Activated T-helper 1 cell treated with anti-CD3 and anti-CD28 coated beads, Interleukin-2, amount 50 U/mL, for 16 hours (primary cell): ENCODE measurements around the gene TFCP2L1.

Experiments
- DNase-seq, 2 donors: peaks; one replicate each; pipeline ENCODE4 v3.0.0-alpha.2; 2020; ENCODE audit warnings: low read depth in 1 of 2, low spot score in 1 of 2

The TFCP2L1 gene

DNA sequence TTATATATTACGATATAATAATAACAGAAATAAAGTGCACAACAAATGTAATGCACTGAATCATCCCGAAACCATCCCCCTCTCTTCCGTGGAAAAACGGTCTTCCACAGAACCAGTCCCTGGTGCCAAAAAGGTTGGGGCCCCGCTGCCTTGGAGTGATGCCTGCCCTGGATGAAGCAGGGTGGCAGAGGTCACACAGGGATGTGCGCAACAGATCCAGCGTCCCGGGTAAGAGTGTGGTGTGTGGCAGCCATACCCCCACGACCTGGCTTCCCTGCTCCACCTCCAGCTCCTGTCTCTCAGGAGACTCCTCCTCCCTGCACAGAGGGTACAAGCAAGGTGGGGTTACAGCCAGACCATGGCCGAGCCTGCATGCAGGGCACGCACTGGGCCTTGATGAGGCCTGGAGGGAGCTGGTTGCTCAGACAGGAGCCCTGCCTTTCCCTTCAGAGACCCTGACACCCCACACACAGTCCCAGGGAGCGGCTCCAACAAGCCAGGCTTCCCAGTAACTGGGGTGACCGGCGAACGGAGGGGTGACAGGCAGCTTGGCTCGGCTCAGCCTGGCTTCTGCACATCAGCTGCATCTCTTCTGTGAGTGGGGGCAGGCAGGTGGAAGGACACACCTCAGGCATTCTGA is 41.1 kb downstream of the TFCP2L1 start:
- DNase-seq = no peak

DNA sequence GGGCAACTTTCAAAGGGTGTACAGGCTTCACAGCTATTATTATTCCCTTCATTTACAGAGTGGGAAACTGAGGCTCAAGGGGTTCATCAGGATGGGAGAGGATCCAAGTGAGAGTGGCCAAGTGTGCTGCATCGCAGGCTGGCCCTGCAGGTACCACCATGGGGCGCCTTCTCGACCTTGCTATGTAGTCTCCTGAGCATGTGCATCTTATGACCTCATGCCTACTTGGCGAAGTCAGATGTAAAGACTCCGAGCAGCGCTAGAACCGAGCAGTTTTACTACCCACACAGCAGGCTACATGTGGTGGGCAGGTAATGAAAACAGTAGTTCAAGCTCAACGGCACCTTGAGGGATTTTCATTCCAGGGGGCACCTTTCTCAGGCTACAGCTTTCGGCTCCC is 42.0 kb downstream of the TFCP2L1 start:
- DNase-seq = no peak

DNA sequence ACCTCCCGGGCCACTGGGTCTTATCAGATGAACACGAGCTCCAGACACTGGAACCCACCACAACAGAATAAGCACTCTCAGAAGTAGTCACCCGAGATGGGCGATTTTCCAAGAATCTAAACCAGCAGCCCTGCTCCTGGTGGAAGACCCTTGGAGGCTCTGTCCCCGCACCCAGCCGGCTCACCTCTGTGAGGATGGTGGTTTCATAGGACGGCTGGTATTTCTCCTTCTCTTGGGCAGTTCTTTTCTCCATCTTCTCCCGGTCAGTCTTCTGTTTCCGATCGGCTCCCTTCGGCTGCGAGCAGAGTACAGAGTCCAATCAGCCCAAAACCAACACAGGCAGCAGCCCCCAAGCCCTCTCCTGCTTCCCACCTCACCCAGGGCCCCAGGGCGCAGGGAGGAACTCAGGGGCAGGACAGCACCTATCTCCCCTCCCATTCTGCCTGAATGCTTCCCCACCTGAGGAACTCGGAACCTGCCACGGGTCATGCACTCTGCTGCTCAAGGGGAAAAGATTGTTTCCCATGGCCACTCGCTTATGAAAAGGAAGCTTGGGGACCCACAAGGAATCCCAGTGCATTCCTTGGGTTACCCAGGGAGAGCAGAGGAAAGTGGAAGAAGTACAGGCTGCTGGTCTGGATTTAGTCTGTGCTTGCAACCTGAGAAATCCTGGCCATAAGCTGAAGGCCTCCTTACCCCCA is 42.7 kb downstream of the TFCP2L1 start:
- no peak for DNase-seq

DNA sequence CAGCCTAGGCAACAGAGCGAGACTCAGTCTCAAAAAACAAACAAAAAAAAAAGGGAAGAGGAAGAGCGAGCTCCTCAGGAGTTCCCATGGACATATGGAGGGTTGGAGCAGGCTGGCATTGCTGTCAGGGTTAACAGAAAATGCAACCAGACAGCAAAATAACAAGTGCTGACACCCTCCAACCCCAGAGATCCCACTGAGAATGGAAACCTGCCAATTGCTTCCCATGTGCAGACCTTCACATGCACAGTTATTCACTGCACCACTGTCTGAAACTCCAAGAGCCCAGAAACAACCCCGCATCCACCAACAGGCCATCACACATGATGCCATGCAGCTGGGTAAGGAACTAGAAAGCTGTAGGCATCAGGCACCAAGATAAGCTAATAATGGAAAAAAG is 43.5 kb downstream of the TFCP2L1 start:
- DNase-seq = no peak

DNA sequence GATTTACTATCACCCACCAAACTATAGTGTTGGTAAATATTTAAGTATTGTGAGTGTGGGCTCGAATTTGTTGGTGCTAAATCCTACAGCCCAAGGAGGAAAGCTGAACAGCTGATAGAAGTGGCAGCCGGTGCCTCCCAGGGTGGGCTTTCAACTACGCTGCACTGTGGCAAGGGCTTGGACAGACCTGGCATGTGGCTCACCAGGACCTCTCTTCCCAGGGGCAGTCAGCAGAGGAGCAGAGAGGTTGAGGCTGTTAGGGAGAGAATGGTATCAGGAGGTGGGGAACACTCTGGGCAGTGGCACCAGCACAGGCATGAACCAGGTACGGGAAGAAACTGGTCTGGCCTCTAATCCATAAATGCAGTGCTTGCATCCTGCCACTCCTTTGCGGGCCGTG is 44.6 kb downstream of the TFCP2L1 start:
- DNase-seq = no peak

DNA sequence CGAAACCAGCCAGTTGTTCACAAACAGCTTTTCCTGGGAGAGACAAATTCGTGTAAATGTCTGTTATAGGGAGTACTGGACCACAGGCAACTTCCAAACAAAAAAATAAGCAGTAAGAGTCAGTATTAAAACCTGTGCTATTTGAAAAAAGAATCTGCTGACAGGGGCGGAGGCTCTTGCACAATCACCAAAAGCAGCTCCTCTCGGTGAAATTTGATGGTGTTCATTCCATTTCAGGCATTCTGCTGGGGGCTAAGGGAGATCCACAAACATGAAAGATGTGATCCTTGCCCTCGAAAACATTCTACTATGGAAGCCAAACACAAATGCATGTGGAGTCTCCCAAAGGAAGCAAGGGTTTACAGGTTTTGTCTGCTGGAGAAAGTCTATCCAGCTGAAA is 45.0 kb downstream of the TFCP2L1 start:
- no peak for DNase-seq

- DNase-seq = no peak
These were observed 45.5 kb downstream of the TFCP2L1 start for GRCh38 chr2:121239471-121239870.

- DNase-seq = no peak
These were observed 46.2 kb downstream of the TFCP2L1 start for GRCh38 chr2:121238828-121239227.

DNA sequence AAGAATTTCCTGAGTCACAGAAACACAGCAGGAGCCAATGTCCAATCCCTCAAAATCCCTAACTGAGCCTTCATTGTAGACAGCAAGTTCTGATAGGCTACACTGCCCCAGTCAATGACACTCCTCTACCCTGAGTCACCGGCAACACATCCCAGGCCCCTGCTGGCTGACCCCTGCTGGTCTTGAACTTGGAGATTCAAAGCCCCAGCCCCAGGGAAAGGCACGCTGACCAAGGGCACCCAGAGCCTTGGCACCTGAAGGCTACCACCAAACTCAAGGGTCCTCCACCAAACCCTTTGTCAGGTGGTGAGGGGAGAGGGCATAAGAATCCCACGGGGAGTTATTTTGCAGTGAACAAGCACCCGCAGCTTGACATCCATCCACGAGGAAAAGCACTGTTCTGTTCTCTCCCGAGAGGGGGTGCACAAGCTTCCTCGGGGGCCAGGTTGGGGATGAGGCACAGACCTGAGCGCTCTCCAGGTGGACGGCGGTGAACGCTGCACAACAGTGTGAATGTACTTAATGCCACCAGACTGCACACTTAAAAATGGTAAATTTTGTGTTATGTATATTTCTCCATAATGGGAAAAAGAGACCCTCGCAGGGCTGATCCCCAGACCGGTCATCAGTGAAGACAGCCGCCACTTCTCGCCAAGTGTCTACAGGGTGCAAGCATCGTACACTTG is 46.9 kb downstream of the TFCP2L1 start:
- no peak for DNase-seq

GRCh38 chr2:121237336-121237979 is 47.5 kb downstream of the TFCP2L1 start:
- DNase-seq = no peak

DNA sequence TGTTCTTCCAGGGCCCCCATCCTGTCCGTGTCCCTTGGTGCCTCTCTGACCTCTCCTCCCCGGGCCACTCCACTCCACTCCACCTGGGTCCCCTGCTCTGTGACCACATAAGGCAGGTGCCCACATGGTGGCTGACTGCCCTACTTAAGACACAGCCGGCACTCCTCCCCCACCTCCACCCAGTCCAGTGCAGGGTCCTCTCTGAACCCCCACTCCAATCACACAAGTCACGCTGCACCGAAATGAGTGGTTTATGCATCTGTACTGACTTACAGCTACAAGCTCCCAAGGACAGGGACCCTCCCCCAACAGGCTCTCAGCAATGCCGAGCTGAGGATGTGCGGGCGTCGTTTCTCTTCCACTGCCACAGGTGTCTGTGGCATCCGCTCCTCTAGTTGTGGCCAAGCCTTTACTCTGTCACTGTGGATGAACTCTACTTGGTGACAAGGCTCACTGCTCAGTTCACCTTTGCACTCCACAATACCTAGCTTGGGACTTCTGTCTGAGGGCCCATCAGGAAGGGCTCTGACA is 48.3 kb downstream of the TFCP2L1 start:
- DNase-seq = no peak

DNA sequence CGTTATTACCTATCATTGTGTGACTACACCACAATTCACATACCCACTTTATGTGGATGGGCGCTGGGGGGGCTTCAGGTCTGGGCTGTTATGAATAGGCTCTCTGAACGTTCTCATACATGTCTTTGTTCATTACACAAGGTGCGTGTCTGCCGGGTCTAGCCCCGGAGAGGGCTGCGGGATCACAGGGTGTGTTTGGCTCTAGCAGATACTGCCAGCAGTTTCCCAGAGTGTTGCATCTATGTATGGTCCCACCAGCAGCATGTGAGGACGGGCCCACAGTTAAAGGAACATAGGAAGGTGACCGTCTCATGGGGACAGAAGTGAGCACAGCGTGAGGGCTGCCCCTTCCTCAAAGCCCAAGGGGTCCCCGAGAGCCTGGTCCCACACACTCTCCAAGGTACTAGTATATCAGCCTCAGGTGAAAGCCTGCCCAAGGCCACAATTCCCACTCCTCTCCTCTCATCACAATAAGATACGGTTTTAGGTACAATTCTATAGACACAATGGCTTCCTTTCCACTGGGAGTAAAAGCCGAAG is 48.8 kb downstream of the TFCP2L1 start:
- no peak for DNase-seq

GRCh38 chr2:121235542-121235941 is 49.5 kb downstream of the TFCP2L1 start:
- DNase-seq = no peak

GRCh38 chr2:121234791-121235190 is 50.2 kb downstream of the TFCP2L1 start:
- DNase-seq = no peak

- no peak for DNase-seq
These were observed 50.9 kb downstream of the TFCP2L1 start for GRCh38 chr2:121234144-121234543.

- DNase-seq = no peak
These were observed 51.4 kb downstream of the TFCP2L1 start for GRCh38 chr2:121233486-121234110.

GRCh38 chr2:121232626-121233265 is 52.3 kb downstream of the TFCP2L1 start:
- DNase-seq = no peak

DNA sequence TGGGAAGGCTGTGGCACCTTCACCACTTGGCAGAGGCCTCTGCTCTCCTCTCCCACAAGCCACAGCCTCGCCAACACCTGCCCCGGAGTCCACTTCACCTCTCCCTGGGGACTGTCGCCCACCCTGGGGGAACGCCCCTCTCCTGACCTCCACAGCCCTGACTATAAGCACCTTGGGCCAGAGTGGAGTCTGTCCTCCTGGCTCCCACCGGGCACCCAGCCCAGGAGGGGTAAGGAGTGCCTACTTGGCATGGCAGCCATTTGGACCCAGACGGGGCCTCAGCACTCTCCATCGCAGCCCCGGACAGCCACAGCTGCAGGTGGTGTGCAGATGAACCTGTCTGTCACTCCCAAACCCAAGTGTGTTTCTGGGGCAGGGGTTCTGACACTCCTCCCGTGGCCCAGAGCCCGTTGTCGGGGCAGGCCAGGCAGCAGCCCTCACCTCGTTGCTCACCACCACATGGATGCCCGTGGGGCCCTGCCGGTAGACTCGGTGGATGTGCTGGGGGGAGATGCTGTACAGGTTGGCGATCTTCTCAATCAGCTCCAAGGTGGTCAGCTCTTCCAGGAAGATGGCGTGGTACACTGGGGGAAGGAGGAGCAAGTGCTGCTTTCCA is 53.5 kb downstream of the TFCP2L1 start:
- no peak for DNase-seq

DNA sequence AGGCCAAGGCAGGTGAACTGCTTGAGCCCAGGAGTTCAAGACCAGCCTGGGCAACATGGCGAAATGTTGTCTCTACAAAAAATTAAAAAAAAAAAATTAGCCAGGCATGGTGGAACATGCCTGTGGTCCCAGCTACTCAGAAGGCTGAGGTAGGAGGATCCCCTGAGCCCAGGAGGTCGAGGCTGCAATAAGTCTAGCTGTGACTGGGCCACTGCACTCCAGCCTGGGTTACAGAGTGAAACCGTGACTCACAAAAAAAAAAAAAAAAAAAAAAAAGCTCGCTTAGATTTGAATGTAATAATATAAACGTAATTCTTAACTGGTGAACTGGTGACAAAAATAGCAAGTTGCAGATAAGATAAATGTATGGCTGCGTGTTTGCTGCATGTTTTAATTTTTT is 56.5 kb downstream of the TFCP2L1 start:
- DNase-seq = no peak
